ENCODE measurements around the gene ROR1. TPM values are rescaled to one million over a fixed set of nuclear protein-coding genes. Genes with fewer than 3 reads are reported as not detected.
A peak's percentile ranks its signal among the peaks of the same experiment; 100 is the strongest.

The ROR1 gene
- total and polyA plus RNA-seq, 2 donors (not counting 1 experiment from before 2014, with no cell fraction given): 14.5 to 16.5 TPM

DNA sequence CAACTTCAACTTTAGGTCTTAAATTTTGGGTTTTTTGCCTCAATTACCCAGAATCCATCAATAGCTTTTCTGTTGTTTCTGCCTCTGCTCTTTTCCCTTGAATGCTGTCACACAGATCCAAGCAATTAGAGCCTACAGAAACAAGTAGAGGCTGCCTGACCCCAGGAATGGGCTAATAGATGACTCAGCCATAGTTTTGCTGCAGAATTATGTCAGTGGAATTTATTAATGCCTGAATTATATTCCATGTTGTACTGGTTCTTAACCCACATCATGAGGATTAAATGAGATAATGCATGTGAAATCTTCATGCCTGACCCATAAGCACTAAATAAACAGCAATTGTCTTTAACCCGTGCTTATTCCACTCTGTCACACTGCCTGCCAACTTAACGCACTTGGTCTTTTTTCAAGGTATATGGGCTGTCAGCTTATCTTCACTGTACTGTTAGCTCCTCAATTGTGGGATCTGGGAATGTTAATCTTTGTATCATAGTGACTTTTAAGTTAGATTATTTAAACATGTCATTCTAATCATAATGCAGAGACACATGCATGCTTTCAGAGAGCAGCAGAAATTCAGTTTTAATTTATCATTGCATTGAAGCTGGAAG lies 213.3 kb downstream of the ROR1 start:
- no peak overlapping the region for H3K9ac ChIP-seq (ENCODE audit: insufficient read depth, low read length)
- H2AFZ ChIP-seq (ENCODE audit: low read length): no peak overlapping the region
- H3K4me1 ChIP-seq (ENCODE audit: control insufficient read depth, extremely low read depth, insufficient read depth, low read length): no peaks in the 10 kb centered on the region
- H3K9me3 ChIP-seq (ENCODE audit: control insufficient read depth, insufficient read depth, low read depth, low read length): no peaks in the 10 kb centered on the region
- no peaks in the 10 kb centered on the region for H3K27me3 ChIP-seq (ENCODE audit: control insufficient read depth, insufficient read depth, low read length)
- no peak for TF ChIP-seq CTCF (conservative IDR thresholded peaks at IDR 0.05 in 1 of 2, IDR thresholded peaks at IDR 0.05 in 1 of 2; ENCODE audit: low read depth in 1 of 2, low read length in 2 of 2)
- no peak overlapping the region for H3K4me3 ChIP-seq (replicated peaks in 1 of 4; ENCODE audit: control extremely low read depth in 1 of 4, insufficient read depth in 1 of 4, low read depth in 3 of 4, low read length in 4 of 4)
- H3K27ac ChIP-seq (ENCODE audit: insufficient read depth, low read length): no peak overlapping the region
- no peak overlapping the region for H3K4me2 ChIP-seq (ENCODE audit: extremely low read depth, insufficient read depth, low read length)
- H3K36me3 ChIP-seq (ENCODE audit: control insufficient read depth, insufficient read depth, low read length): no peaks in the 10 kb centered on the region
- peak; percentile 68 to 76 for DNase-seq (ENCODE audit: low read depth in 2 of 2)
- H3K79me2 ChIP-seq (ENCODE audit: control insufficient read depth, insufficient read depth, low read length): no peaks in the 10 kb centered on the region
- no peaks in the 10 kb centered on the region for H4K20me1 ChIP-seq (ENCODE audit: control insufficient read depth, extremely low read depth, insufficient read depth, low read length)

DNA sequence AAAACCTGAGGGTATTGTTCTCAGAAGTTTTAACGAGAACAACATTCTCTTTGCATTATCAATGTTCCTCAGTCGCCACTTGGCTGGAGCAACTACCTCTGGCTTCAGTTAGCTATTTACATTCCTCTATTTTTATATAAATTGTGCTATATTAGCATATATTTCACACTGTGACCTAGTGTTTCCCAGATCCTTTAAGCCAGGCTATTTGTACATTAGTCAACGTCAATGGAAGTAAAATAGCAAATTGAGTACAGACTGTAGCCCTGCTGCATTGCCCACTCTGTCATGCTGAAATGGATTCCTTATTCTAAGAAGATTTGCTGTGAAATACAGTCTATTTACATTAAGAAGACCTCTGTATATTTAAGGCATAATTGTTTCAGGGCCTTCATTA lies 213.8 kb downstream of the ROR1 start:
- H3K79me2 ChIP-seq (ENCODE audit: control insufficient read depth, insufficient read depth, low read length): no peaks in the 10 kb centered on the region
- no peak overlapping the region for H3K4me2 ChIP-seq (ENCODE audit: extremely low read depth, insufficient read depth, low read length)
- no peaks in the 10 kb centered on the region for H4K20me1 ChIP-seq (ENCODE audit: control insufficient read depth, extremely low read depth, insufficient read depth, low read length)
- no peak overlapping the region for H2AFZ ChIP-seq (ENCODE audit: low read length)
- no peak overlapping the region for H3K9ac ChIP-seq (ENCODE audit: insufficient read depth, low read length)
- H3K36me3 ChIP-seq (ENCODE audit: control insufficient read depth, insufficient read depth, low read length): no peaks in the 10 kb centered on the region
- no peaks in the 10 kb centered on the region for H3K4me1 ChIP-seq (ENCODE audit: control insufficient read depth, extremely low read depth, insufficient read depth, low read length)
- no peak overlapping the region for H3K27ac ChIP-seq (ENCODE audit: insufficient read depth, low read length)
- no peaks in the 10 kb centered on the region for H3K9me3 ChIP-seq (ENCODE audit: control insufficient read depth, insufficient read depth, low read depth, low read length)
- H3K4me3 ChIP-seq (replicated peaks in 1 of 4; ENCODE audit: control extremely low read depth in 1 of 4, insufficient read depth in 1 of 4, low read depth in 3 of 4, low read length in 4 of 4): no peak overlapping the region
- H3K27me3 ChIP-seq (ENCODE audit: control insufficient read depth, insufficient read depth, low read length): no peaks in the 10 kb centered on the region
- DNase-seq (ENCODE audit: low read depth in 2 of 2): peak; percentile 5 to 51
- no peak for TF ChIP-seq EZH2 (IDR thresholded peaks at IDR 0.05; ENCODE audit: low read length, missing control alignments)
- no peak for TF ChIP-seq CTCF (conservative IDR thresholded peaks at IDR 0.05 in 1 of 2, IDR thresholded peaks at IDR 0.05 in 1 of 2; ENCODE audit: low read depth in 1 of 2, low read length in 2 of 2)

GRCh38 chr1:63988941-63989340 lies 215.1 kb downstream of the ROR1 start:
- Histone ChIP-seq H3K4me1 (ENCODE audit: control insufficient read depth, extremely low read depth, insufficient read depth, low read length) (no peaks in the 10 kb centered on the region), H3K9me3 (ENCODE audit: control insufficient read depth, insufficient read depth, low read depth, low read length) (no peaks in the 10 kb centered on the region), H3K79me2 (ENCODE audit: control insufficient read depth, insufficient read depth, low read length) (no peaks in the 10 kb centered on the region), H3K27ac (ENCODE audit: insufficient read depth, low read length) (no peak overlapping the region), H3K27me3 (ENCODE audit: control insufficient read depth, insufficient read depth, low read length) (no peaks in the 10 kb centered on the region), H3K4me3 (replicated peaks in 1 of 4; ENCODE audit: control extremely low read depth in 1 of 4, insufficient read depth in 1 of 4, low read depth in 3 of 4, low read length in 4 of 4) (no peak overlapping the region), H3K36me3 (ENCODE audit: control insufficient read depth, insufficient read depth, low read length) (no peaks in the 10 kb centered on the region), H3K9ac (ENCODE audit: insufficient read depth, low read length) (no peak overlapping the region), H4K20me1 (ENCODE audit: control insufficient read depth, extremely low read depth, insufficient read depth, low read length) (no peaks in the 10 kb centered on the region), H3K4me2 (ENCODE audit: extremely low read depth, insufficient read depth, low read length) (no peak overlapping the region), H2AFZ (ENCODE audit: low read length) (no peak overlapping the region)
- DNase-seq (ENCODE audit: low read depth in 2 of 2): no peak
- no peak for TF ChIP-seq CTCF (conservative IDR thresholded peaks at IDR 0.05 in 1 of 2, IDR thresholded peaks at IDR 0.05 in 1 of 2; ENCODE audit: low read depth in 1 of 2, low read length in 2 of 2)
- TF ChIP-seq EZH2 (IDR thresholded peaks at IDR 0.05; ENCODE audit: low read length, missing control alignments): no peak
